Left renal cortex interstitium (tissue), 4 donors: ENCODE measurements around the gene PAPPA2. TPM values are rescaled to one million over a fixed set of nuclear protein-coding genes. Genes with fewer than 3 reads are reported as not detected.
"Not testable (repeated sequence)": the region's sequence is repeated elsewhere in the genome, so short reads cannot be mapped to it uniquely, and the experiment has no call there.

ENCODE experiments used
- DNase-seq, 4 donors: peaks; one replicate each; pipeline ENCODE4 v3.0.0-alpha.2; 2013; ENCODE audit warnings: low read depth in 4 of 4, low spot score in 2 of 4, missing footprints in 1 of 4
- polyA plus RNA-seq, 4 donors: library from polyadenylated mRNA; unstranded; fragments of 120-200 nt; gene quantifications; one replicate each; pipeline ENCODE4 v1.2.1, GENCODE V29; 2013; ENCODE audit not compliant: insufficient read length in 4 of 4

PAPPA2 gene
- polyA plus RNA-seq, 4 donors = 50.3 to 64.4 (median 54.6) TPM

- no peak for DNase-seq
Measured at GRCh38 chr1:176595217-176595616, 132.2 kb downstream of the PAPPA2 start.

- DNase-seq = no peak
Measured at GRCh38 chr1:176601348-176601747, 138.4 kb downstream of the PAPPA2 start.

- peak in 1 of 4 donors; percentile 25 for DNase-seq
Measured at GRCh38 chr1:176602388-176603004, 139.5 kb downstream of the PAPPA2 start.

- no peak for DNase-seq
Measured at GRCh38 chr1:176603696-176604095, 140.7 kb downstream of the PAPPA2 start.

GRCh38 chr1:176604461-176604860 is 141.5 kb downstream of the PAPPA2 start:
- DNase-seq = no peak

GRCh38 chr1:176605176-176605575 is 142.2 kb downstream of the PAPPA2 start:
- no peak for DNase-seq

GRCh38 chr1:176609556-176610408 is 146.8 kb downstream of the PAPPA2 start:
- no peak for DNase-seq

- DNase-seq = no peak
Measured at GRCh38 chr1:176612791-176613190, 149.8 kb downstream of the PAPPA2 start.

- DNase-seq = no peak
Measured at GRCh38 chr1:176617881-176618280, 154.9 kb downstream of the PAPPA2 start.

- DNase-seq = no peak
Measured at GRCh38 chr1:176619261-176619660, 156.3 kb downstream of the PAPPA2 start.

- DNase-seq = no peak
Measured at GRCh38 chr1:176625365-176625764, 162.4 kb downstream of the PAPPA2 start.

GRCh38 chr1:176626572-176627061 is 163.6 kb downstream of the PAPPA2 start:
- DNase-seq = no peak

- DNase-seq = peak in 3 of 4 donors; percentile 34 to 56 (median 44)
Measured at GRCh38 chr1:176628775-176629174, 165.8 kb downstream of the PAPPA2 start.

- not testable (repeated sequence) for DNase-seq
Measured at GRCh38 chr1:176634733-176635132, 171.8 kb downstream of the PAPPA2 start.

GRCh38 chr1:176638713-176639526 is 175.9 kb downstream of the PAPPA2 start:
- DNase-seq = no peak

- no peak for DNase-seq
Measured at GRCh38 chr1:176643536-176643935, 180.6 kb downstream of the PAPPA2 start.

GRCh38 chr1:176648556-176648955 is 185.6 kb downstream of the PAPPA2 start:
- no peak for DNase-seq

- DNase-seq = no peak
Measured at GRCh38 chr1:176656257-176656995, 193.5 kb downstream of the PAPPA2 start.

GRCh38 chr1:176669782-176670181 is 206.8 kb downstream of the PAPPA2 start:
- no peak for DNase-seq

GRCh38 chr1:176670853-176671252 is 207.9 kb downstream of the PAPPA2 start:
- no peak for DNase-seq
